ENCODE results near the gene PCNT. TPM values are rescaled to one million over a fixed set of nuclear protein-coding genes. Genes with fewer than 3 reads are reported as not detected.

PCNT gene
- total and polyA plus RNA-seq, 2 of the 4 experiments (the other 2 are of a cell fraction): 10.0 to 19.4 TPM

- dilution Hi-C loops (cut with HindIII; ENCODE audit: low sequenced_read_pairs, unreplicated experiment) (no loop called here), in situ Hi-C loops (cut with MboI; ENCODE audit: low sequenced_read_pairs) (no loop called here), intact Hi-C loops (cut with micrococcal nuclease) (no loop called here)
- Histone ChIP-seq H2AK5ac (ENCODE audit: low read depth, low read length) (no peak overlapping the region), H3K4me1 (ENCODE audit: control insufficient read depth, insufficient read depth, low read length) (no peaks in the 10 kb centered on the region), H3K18ac (ENCODE audit: low read depth, low read length) (no peak overlapping the region), H4K8ac (ENCODE audit: low read depth in 2 of 2, low read length in 2 of 2) (no peak overlapping the region), H2BK5ac (ENCODE audit: low read depth, low read length, poor library complexity, severe bottlenecking) (no peak overlapping the region), H3K79me1 (ENCODE audit: low read depth in 1 of 2, low read length in 2 of 2) (peaks cover 5 to 9% of the 10 kb centered on the region in 2 experiments; a peak in 3 of 4 replicates), H2BK120ac (ENCODE audit: low read depth, low read length) (no peak overlapping the region), H3K27ac (ENCODE audit: insufficient read depth, low read length) (no peak overlapping the region), H3K9me1 (ENCODE audit: insufficient read depth, low read length) (no peaks in the 10 kb centered on the region; the same call in 1 of the 2 replicates), H3K9ac (ENCODE audit: low read depth, low read length) (no peak overlapping the region), H3K4me3 (ENCODE audit: insufficient read depth, low read depth, low read length) (no peak overlapping the region), H3K56ac (ENCODE audit: extremely low read depth, insufficient read depth, low read length) (no peak overlapping the region), H3K9me3 (ENCODE audit: control insufficient read depth, insufficient read depth, low read length) (no peaks in the 10 kb centered on the region), H2BK15ac (ENCODE audit: low read depth, low read length) (no peak overlapping the region), H3K36me3 (ENCODE audit: control insufficient read depth, insufficient read depth, low read length) (peaks cover 12% of the 10 kb centered on the region), H2AFZ (replicated peaks; ENCODE audit: low read length, poor library complexity) (no peak overlapping the region), H3K27me3 (ENCODE audit: control insufficient read depth, insufficient read depth, low read length) (no peaks in the 10 kb centered on the region), H3K23ac (ENCODE audit: low read depth, low read length) (no peak overlapping the region), H4K91ac (ENCODE audit: insufficient read depth, low read depth, low read length) (no peak overlapping the region), H2BK20ac (ENCODE audit: low read depth, low read length) (no peak overlapping the region), H3K4me2 (ENCODE audit: low read depth, low read length) (no peak overlapping the region), H3K14ac (replicated peaks; ENCODE audit: low read depth, low read length) (no peak overlapping the region), H2AK9ac (replicated peaks; ENCODE audit: low read depth, low read length, poor library complexity) (no peak overlapping the region), H3K4ac (ENCODE audit: low read depth, low read length) (no peak overlapping the region), H4K5ac (ENCODE audit: low read depth, low read length) (no peak overlapping the region), H4K20me1 (ENCODE audit: insufficient read depth, low read length) (no peaks in the 10 kb centered on the region)
- CTCF ChIA-PET: no interaction called here
- TF ChIP-seq POLR2A (IDR thresholded peaks at IDR 0.05; ENCODE audit: low read depth, low read length): no peak
- no peak for TF ChIP-seq MAZ (IDR thresholded peaks at IDR 0.05; ENCODE audit: borderline replicate concordance, low read depth, low read length)
- no peak for TF ChIP-seq RAD21 (IDR thresholded peaks at IDR 0.05; ENCODE audit: low read length)
- TF ChIP-seq CEBPB (IDR thresholded peaks at IDR 0.05; ENCODE audit: low read depth, low read length): no peak
- no peak for TF ChIP-seq NFE2L2 (IDR thresholded peaks at IDR 0.05; ENCODE audit: low read depth, low read length)
- TF ChIP-seq SMC3 (IDR thresholded peaks at IDR 0.05; ENCODE audit: low read depth, low read length): no peak
- no peak for TF ChIP-seq CHD1 (IDR thresholded peaks at IDR 0.05; ENCODE audit: low read depth, low read length)
- TF ChIP-seq MXI1 (IDR thresholded peaks at IDR 0.05; ENCODE audit: borderline replicate concordance, low read depth, low read length): no peak
- no peak for TF ChIP-seq FOS (IDR thresholded peaks at IDR 0.05; ENCODE audit: low read depth, low read length)
- BruUV-seq (replicated peaks): no TSS peak
- ATAC-seq (ENCODE audit: low read depth) (no peak), DNase-seq (no peak)
- 99% methylated on average over 7 of the region's 11 CpGs; no CpG with 5 or more reads in 1 of the 2 experiments for WGBS, 2 experiments (ENCODE audit: extremely low coverage in 2 of 2, insufficient read length in 1 of 2)
- POLR2A ChIA-PET (ENCODE audit: unreplicated experiment): no interaction called here
These were observed 19.0 kb upstream of the PCNT start for GRCh38 chr21:46304955-46305354.
